GM19193 (cell line): ENCODE results near the gene KIF26B.

Experiments
- POLR2A ChIP-seq: IDR thresholded peaks from 4 replicates; pipeline ENCODE4 v1.6.1; 2011; ENCODE audit not compliant: insufficient read depth, insufficient read length; ENCODE audit errors: extremely low read depth

The KIF26B gene

DNA sequence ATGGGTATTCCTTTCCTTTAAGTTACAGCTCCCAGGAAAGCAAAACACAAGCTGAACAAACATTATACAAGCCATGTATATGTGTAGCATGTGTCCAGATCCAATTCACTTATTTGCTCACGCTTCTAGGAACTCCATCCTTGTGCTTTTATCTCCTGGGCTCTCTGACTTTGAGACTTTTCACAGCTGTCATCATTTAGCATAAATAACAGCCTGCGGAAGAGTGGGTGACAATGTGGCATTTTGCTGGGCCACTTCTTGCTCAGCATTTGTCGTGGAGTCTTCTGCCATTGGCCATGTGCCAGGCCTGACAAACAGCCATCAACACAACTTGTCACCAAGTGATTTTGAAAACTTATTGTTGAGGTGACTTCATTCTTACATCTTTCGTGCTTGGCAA is 164.3 kb downstream of the KIF26B start:
- no peak for TF ChIP-seq POLR2A

GRCh38 chr1:245322673-245323072 is 167.9 kb downstream of the KIF26B start:
- no peak for TF ChIP-seq POLR2A

DNA sequence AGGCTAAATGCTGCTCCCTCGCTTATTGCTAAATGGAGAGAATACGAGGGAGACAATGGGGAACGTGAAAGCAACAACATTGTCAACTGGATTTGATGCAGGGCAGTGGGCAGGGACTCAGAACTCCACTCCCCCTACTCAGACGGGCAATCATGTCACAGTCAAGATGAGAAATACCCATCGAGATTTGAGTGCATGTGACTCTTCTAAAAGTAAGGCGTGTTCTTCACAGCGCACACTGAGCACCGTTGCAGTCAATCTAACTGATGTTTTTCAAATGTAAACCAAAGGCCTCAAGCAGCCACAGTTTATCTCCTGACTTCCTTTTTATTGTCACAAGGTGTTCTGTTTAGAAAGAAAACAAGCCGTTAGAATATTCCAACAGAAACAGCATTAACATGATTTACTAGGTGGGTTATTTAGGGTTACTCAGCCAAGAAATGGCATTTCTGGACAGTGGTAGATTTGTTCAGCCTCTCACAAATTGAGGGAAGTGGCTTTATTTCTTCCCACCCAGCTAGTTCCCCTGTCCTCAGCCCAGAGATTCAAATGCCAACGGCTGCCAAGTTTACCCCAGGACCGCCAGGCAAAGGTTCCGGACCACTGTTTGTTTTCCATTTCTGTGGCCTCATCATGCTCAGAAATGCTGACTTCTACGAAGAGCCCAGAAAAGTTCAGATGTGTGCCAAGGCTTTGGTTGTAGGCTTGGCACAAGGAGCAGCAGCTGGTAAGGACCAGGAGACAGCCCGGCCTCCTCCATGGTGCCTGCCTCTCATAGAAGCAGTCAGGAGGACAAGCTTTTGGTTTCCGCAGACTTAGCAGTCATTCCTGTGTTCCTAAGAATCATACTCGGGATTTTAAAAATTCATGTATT is 171.4 kb downstream of the KIF26B start:
- no peak for TF ChIP-seq POLR2A

DNA sequence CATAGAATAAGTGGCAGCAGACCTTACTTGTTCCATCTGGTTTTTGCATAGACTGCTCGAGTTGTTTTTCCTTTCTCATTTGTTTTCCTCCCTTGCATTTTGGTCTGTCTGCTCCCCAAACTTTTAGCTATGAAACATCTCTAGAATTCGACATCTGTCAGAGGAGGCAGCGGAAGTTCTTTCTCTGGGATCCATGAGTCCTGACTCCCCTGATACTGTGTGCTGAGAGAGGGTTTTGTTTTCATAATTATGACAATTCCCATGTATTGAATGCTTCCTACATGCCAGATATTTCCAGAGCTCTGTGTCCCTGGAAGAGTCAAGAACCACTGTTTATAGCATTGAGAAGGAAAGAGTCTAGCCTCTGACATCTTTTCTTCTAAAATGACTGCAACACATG is 172.6 kb downstream of the KIF26B start:
- TF ChIP-seq POLR2A, result no peak

DNA sequence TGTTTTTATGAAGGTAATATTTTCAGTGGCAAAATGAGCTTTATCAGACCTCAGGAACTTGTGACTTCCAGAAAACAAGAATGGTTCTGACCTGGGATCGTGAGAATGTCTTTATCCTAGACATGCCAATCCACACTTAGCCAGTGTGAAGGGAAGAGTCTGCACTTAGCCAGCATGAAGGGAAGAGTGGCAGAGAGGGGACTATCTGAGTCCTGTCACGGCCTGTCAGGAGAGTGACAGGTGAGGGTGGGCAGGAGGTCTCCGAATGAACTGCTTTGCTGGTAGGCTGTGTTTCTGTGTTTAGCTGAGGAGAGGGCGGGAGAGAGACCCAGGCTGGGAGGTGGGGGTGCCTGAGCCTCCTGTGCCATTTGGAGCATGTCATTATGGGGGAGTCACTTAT is 173.1 kb downstream of the KIF26B start:
- no peak for TF ChIP-seq POLR2A

DNA sequence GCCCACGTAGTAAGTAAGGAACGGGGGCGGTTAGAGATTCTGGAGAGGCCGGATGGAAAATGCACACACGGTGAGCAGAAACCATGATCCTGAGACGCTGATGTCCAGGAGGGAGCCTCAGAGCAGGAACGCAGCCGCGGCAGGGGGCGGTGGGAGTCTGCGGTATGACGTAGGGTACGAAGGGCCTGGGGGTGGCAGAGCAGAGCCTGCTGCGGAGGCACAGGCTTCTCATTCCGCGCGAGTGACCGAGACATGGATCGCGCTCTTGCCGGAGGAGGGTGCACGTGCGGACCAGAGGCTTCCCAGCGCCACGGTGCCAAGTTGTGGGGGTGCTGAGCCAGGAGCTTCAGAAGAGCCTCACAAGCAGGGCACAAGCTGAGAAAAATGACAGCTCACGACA is 176.2 kb downstream of the KIF26B start:
- TF ChIP-seq POLR2A, result no peak

GRCh38 chr1:245332085-245332484 is 177.3 kb downstream of the KIF26B start:
- TF ChIP-seq POLR2A, result no peak

GRCh38 chr1:245332513-245332912 is 177.7 kb downstream of the KIF26B start:
- TF ChIP-seq POLR2A, result no peak

DNA sequence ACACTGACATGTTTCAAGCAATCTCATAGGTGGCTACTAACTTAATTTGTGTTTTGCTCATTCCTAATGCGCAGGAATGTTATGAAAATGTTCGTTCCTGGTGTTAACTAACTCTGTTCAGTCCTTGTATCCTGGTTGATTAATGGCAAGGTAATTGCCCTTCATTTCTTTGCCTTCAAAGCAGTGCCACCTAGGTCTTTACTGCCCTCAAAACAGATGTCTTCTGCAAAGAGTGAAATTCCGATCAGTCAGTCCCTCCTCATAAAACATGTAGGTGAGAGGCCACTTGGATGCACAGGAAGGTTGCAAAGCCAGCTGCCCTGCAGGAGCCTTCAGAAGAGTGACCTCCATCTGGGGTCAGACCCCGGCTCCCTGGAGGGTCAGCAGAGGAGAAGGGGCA is 179.4 kb downstream of the KIF26B start:
- no peak for TF ChIP-seq POLR2A

- no peak for TF ChIP-seq POLR2A
Measured at GRCh38 chr1:245334827-245335490, 180.2 kb downstream of the KIF26B start.

GRCh38 chr1:245336149-245336983 is 181.6 kb downstream of the KIF26B start:
- TF ChIP-seq POLR2A, result no peak

GRCh38 chr1:245337829-245338484 is 183.2 kb downstream of the KIF26B start:
- no peak for TF ChIP-seq POLR2A

GRCh38 chr1:245338485-245338877 is 183.7 kb downstream of the KIF26B start:
- TF ChIP-seq POLR2A, result no peak

GRCh38 chr1:245341743-245342142 is 187.0 kb downstream of the KIF26B start:
- no peak for TF ChIP-seq POLR2A
